Nephron progenitor cell (in vitro differentiated cells): ENCODE measurements around the gene GPR148.

Experiments used
- DNase-seq: peaks from one replicate; pipeline ENCODE4 v3.0.0; 2021
- H3K27ac Mint-ChIP-seq: 2 replicates; pipeline ENCODE4 v1.8.0; 2021; ENCODE audit warnings: mild to moderate bottlenecking, moderate library complexity, mixed read lengths
- H3K27me3 Mint-ChIP-seq: 2 replicates; pipeline ENCODE4 v1.8.0; 2021; ENCODE audit warnings: mild to moderate bottlenecking, low read depth, mixed read lengths; ENCODE audit not compliant: poor library complexity
- H3K36me3 Mint-ChIP-seq: 2 replicates; pipeline ENCODE4 v1.8.0; 2021; ENCODE audit warnings: low read depth, mixed read lengths
- H3K4me1 Mint-ChIP-seq: 2 replicates; pipeline ENCODE4 v1.8.0; 2021; ENCODE audit warnings: mixed read lengths
- H3K4me3 Mint-ChIP-seq: 2 replicates; pipeline ENCODE4 v1.8.0; 2021; ENCODE audit warnings: mild to moderate bottlenecking, moderate library complexity, mixed read lengths
- H3K9me3 Mint-ChIP-seq: 2 replicates; pipeline ENCODE4 v1.8.0; 2021; ENCODE audit warnings: mild to moderate bottlenecking, moderate library complexity, mixed read lengths
- TF ChIP-seq, protein P1 (sequence below): fragments of 200-600 bp; sonication (generic); IDR thresholded peaks from 2 replicates; pipeline ENCODE4 v1.5.0; 2021; ENCODE audit warnings: antibody characterized with exemption

Gene GPR148

DNA sequence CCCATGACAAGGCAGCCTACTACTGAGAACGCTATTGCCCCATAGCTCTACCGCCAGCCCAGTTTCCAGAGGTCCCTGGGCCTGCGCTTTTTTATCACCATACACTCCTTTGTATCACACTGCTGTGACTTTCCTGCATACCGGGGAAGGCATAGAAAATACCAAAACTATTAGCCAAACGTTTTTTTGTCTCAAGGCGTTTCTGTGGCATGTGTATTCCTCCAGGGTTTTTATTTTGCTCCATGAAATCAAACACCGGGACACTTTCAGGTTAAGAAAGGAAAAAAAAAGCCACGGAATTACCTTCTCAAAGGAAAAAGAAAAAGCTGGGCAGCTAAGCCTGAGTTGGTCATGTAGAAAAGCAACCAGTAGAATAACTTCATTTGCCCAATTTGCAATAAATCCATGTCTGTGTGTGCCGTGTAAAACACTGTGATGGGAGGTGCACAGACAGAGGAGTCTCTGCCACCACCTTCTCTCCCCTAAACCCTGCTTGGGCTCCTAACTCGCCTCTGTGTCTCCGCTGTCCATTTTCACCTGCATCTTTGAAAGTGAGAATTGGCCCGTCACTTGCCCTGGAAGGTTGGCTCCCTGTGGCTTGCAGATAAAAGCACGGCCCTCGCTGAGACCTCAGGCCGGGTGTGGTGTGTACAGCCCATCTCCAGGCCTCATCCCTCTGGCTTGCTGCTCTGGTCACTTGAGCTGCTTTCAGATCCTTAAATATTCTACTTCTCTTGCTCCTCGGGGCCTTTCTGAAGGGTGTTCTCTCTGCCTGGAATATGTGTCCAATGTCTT, 28.2 kb downstream of the GPR148 start:
- H3K4me3 Mint-ChIP-seq = peak overlapping the region; percentile 73
- TF ChIP-seq, protein P1, sequence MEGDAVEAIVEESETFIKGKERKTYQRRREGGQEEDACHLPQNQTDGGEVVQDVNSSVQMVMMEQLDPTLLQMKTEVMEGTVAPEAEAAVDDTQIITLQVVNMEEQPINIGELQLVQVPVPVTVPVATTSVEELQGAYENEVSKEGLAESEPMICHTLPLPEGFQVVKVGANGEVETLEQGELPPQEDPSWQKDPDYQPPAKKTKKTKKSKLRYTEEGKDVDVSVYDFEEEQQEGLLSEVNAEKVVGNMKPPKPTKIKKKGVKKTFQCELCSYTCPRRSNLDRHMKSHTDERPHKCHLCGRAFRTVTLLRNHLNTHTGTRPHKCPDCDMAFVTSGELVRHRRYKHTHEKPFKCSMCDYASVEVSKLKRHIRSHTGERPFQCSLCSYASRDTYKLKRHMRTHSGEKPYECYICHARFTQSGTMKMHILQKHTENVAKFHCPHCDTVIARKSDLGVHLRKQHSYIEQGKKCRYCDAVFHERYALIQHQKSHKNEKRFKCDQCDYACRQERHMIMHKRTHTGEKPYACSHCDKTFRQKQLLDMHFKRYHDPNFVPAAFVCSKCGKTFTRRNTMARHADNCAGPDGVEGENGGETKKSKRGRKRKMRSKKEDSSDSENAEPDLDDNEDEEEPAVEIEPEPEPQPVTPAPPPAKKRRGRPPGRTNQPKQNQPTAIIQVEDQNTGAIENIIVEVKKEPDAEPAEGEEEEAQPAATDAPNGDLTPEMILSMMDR = no peak
- no peaks in the 10 kb centered on the region for H3K9me3 Mint-ChIP-seq
- peaks cover 87% of the 10 kb centered on the region for H3K27me3 Mint-ChIP-seq
- no peak for DNase-seq
- peaks cover 5% of the 10 kb centered on the region for H3K4me1 Mint-ChIP-seq
- H3K27ac Mint-ChIP-seq = no peak overlapping the region
- no peaks in the 10 kb centered on the region for H3K36me3 Mint-ChIP-seq

DNA sequence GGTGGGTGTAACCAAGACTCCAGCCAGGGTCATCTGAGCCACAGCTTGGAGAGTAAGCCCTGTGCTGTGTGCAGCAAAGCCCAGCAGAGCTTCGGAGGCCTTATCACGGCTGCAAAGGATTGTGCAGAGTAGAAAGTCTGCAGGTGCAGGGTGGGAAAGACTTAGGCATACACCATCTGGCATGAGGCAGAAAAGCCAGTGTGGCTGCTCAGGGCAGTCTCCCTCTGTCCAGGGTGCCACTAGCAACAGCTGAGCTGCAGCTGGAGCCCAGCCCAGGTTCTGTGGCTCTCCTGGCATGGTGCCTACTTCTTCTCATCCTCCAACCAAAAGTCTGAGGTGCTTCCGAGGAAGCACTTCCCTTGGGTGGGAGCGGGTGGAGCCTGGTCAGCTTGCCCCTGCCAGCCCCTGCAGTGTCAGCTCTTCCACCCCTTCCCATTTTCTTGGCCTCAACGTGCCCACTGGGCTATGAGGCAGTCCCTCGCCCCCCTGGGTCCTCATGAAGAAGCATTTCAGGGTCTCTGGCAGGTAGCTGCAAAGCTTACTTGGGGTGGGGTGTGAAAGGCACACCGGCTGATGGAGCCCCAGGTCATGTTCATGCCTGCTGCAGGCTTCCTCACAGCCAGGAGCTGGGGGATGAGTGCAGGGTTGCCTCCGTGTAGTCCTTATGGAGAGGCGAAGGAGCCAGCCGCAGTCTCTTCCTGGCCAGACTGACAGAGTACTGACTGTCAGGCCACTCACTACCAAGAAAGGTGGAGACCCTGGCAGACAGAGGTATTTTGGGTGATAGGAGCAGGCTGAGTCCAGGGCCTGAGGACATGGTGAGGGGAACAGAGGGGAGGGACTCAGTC, 31.3 kb downstream of the GPR148 start:
- Mint-ChIP-seq H3K27me3 (peaks cover 58% of the 10 kb centered on the region), H3K36me3 (no peaks in the 10 kb centered on the region), H3K27ac (peak overlapping the region; percentile 66), H3K4me1 (peaks cover 5% of the 10 kb centered on the region), H3K4me3 (no peak overlapping the region), H3K9me3 (no peaks in the 10 kb centered on the region)
- no peak for DNase-seq
- TF ChIP-seq, protein P1 = no peak

DNA sequence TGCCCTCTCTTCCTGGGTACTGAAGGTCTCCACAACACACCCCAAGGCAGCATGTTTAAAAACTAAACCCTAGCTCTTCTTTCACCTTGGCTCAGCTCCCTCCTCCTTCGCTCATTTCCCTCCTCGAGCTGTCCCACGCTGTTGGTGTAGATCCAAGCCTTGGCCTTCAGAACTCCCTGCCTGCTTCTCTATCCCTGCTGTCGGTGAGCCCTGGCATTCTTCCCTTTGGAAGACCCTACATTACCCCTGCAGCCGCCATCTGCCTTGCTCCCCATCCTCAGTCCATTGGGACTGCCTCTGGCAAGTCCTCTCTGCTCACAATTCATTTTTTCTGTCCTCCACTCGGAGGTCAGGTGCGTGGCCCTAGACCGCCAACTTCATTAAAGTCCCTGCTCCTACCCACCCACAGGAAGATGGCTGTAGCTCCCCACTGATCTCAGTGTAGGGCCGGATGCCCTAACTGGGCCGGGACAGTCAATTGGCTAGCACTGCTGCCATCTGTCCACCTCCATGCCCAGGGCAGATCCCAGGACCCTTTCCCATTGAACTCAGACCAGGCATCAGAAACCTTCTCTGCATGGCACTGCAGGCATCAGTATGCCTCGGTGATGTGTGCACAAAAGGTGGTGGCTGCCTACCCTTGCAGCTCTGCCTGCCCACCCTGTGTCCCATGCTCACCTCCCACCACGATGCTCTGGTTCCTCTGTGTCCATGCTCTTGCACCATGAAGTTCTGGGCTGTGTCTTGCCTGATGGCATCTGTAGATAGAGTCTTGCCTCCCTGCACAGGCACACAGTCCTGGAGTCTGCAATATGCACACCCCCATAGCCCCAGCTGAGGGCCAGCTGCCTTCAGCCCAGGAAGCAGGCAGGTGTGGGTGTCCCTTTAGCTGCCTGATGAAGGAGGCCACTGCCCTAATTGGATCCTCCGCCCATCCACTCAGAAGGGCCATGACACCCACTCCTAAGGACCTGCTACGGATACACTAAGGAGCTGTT, 32.2 kb downstream of the GPR148 start:
- no peaks in the 10 kb centered on the region for H3K9me3 Mint-ChIP-seq

DNA sequence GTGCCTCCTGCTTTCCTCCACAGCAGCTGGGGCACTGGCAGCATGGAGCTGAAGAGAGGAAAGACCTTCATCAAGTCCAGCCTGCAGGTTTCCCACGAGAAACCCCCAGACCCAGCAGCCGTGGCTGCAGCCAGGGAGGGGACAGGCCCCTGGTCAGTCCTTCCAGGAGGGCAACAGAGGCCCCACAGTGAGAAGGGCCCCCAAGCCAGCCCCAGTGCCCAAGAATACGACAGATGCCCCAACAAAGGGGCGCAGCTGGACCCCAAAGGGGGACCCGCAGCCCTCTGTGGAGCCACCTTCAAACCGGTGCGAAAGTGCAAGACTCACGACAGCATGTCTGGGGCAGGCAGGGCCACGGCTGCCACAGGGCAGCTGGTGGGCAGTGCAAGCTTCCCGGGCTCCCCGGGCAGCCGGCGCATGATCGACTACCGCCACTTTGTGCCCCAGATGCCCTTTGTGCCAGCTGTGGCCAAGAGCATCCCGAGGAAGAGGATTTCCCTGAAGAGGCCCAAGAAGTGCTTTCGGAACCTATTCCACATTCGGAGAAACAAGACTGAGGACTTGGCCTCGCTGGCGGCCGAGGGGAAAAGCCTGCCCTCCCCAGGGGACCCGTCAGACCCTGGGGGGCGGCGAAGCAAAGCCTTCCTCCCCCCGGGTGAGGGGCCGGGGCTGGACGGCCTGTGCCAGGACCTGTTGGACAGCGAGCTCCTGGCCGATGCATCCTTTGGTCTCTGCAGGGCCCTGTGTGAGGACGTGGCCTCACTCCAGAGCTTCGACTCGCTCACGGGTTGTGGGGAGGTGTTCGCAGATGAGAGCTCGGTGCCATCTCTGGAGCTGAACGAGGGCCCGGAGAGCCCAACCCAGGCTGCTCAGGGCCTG, 33.4 kb downstream of the GPR148 start:
- H3K4me1 Mint-ChIP-seq = peaks cover 3% of the 10 kb centered on the region
- no peaks in the 10 kb centered on the region for H3K36me3 Mint-ChIP-seq
- DNase-seq = no peak
- H3K27ac Mint-ChIP-seq = no peak overlapping the region
- no peaks in the 10 kb centered on the region for H3K9me3 Mint-ChIP-seq
- H3K4me3 Mint-ChIP-seq = no peak overlapping the region
- TF ChIP-seq, protein P1 = no peak
- H3K27me3 Mint-ChIP-seq = peaks cover 43% of the 10 kb centered on the region

More for the DNA sequence above, 32.2 kb downstream of the GPR148 start:
- TF ChIP-seq, protein P1 = no peak
- peaks cover 50% of the 10 kb centered on the region for H3K27me3 Mint-ChIP-seq
- no peaks in the 10 kb centered on the region for H3K36me3 Mint-ChIP-seq
- H3K4me1 Mint-ChIP-seq = peaks cover 5% of the 10 kb centered on the region
- peak overlapping the region; percentile 58 for H3K27ac Mint-ChIP-seq
- H3K4me3 Mint-ChIP-seq = no peak overlapping the region
- no peak for DNase-seq

DNA sequence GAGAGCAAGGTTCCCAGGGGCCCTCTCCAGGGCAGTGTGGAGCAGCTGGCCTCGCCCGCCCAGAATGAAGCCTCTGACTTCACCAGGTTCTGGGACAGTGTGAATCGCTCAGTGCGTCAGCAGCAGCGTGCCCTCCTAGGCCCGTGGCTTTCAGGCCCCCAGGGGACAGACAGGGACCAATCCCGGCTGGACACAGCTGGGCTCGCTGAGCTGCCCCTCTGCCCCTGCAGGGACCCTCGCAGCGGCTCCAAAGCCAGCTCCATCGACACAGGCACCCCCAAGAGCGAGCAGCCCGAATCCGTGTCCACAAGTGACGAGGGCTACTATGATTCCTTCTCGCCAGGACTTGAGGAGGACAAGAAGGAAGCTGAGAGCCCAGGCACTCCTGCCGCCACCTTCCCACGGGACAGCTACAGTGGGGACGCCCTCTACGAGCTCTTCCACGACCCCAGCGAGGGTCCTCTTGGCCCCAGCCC, 34.1 kb downstream of the GPR148 start:
- Mint-ChIP-seq H3K9me3 (no peaks in the 10 kb centered on the region), H3K27ac (no peak overlapping the region), H3K4me3 (no peak overlapping the region), H3K4me1 (no peaks in the 10 kb centered on the region), H3K27me3 (peaks cover 36% of the 10 kb centered on the region), H3K36me3 (no peaks in the 10 kb centered on the region)
- no peak for DNase-seq
- TF ChIP-seq, protein P1 = no peak
